A549 (cell line): ENCODE results near the gene ZNF557. TPM values are rescaled to one million over a fixed set of nuclear protein-coding genes. Genes with fewer than 3 reads are reported as not detected.
"Not testable (repeated sequence)": the region's sequence is repeated elsewhere in the genome, so short reads cannot be mapped to it uniquely, and the experiment has no call there.

Source experiments
- ATAC-seq, 2 experiments: fragments of 200-7000 bp in 1 of 2; fragments of >200 bp in 1 of 2; cut with Nextera tagmentation in 1 of 2; cut with Tn5 transposase in 1 of 2; 3 replicates each; pipeline versions ENCODE4 v1.8.0 to v1.9.1; 2018 to 2020; ENCODE audit warnings: mild to moderate bottlenecking in 1 of 2, moderate library complexity in 1 of 2
- CTCF ChIA-PET: fragments of 300-600 bp; sonication (Branson Sonifier 250); formaldehyde crosslinking; extraction: SDS; loops from one replicate; lab custom pipeline; 2021; ENCODE audit warnings: antibody characterized with exemption, inconsistent platforms; lab: Yijun Ruan, JAX
- POLR2A ChIA-PET: fragments of 350-600 bp; formaldehyde crosslinking; extraction: SDS; loops from one replicate; lab custom pipeline; 2021; ENCODE audit warnings: antibody characterized with exemption, inconsistent platforms; lab: Yijun Ruan, JAX
- DNase-seq, 2 experiments: peaks; one replicate each; pipeline versions ENCODE4 v3.0.0 to v3.0.0-alpha.2; 2011 to 2016; ENCODE audit warnings: low read depth in 1 of 2, low spot score in 1 of 2
- FAIRE-seq: peaks from 2 replicates; lab custom pipeline; 2011; peaks lifted over from hg19 to GRCh38; lab: Jason Lieb, UNC
- H3K27ac ChIP-seq, 2 experiments: fragments of >200 bp; sonication (Bioruptor Twin); formaldehyde crosslinking; 3 replicates each; pipeline ENCODE4 v1.5.1; 2016 to 2017
- H3K4me1 ChIP-seq: fragments of >200 bp; sonication (Bioruptor Twin); formaldehyde crosslinking; 3 replicates; pipeline ENCODE4 v1.6.1; 2016
- H3K4me2 ChIP-seq: fragments of >200 bp; sonication (Bioruptor Twin); formaldehyde crosslinking; 3 replicates; pipeline ENCODE4 v1.6.1; 2016
- H3K4me3 ChIP-seq: fragments of >200 bp; sonication (Bioruptor Twin); formaldehyde crosslinking; 3 replicates; pipeline ENCODE4 v1.5.1; 2016
- H3K9me3 ChIP-seq: fragments of >200 bp; sonication (Bioruptor Twin); formaldehyde crosslinking; 3 replicates; pipeline ENCODE4 v1.6.1; 2016
- WGBS: methylation state at CpG from one replicate; pipeline ENCODE4 v1.1.6; 2017; ENCODE audit errors: missing lambda C conversion rate; 5-methylcytosine and 5-hydroxymethylcytosine counted together
- polyA plus RNA-seq, 4 experiments: library from polyadenylated mRNA; depleted of rRNA in 3 of 4; stranded (reverse); fragments of >200 nt; fragmentation: RNase III in 1 of 4; extraction: RNeasy Plus Mini Kit Qiagen cat#74134 plus additional on column Dnase treatment in 1 of 4; gene quantifications; 2 replicates in 3 of 4; 3 replicates in 1 of 4; pipeline ENCODE4 v1.2.3, GENCODE V29; 2011 to 2017

Gene ZNF557
- polyA plus RNA-seq, 2 of the 4 experiments (the other 2 are of a cell fraction), result 2.3 to 4.2 TPM

DNA sequence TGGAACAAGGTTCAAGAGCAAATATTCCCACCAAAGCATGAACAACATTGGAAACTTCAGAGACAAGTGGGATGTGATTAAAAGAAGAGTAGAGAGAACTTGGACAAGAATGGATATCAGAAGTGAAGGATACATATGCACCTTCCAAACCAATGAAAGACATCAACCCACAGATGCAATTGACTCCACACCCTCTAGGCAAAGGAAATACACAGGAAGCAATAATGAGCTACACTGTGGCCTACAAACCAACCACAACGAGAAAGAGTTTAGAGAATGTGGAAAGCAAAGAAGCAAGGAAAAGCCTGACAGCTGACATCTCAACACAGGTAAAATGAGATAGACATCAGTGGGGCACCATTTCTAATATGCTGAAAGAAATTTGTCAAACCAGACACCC, 40.7 kb upstream of the ZNF557 start:
- DNase-seq, FAIRE-seq, H3K4me3 ChIP-seq, H3K27ac ChIP-seq, ATAC-seq, CTCF ChIA-PET, H3K4me1 ChIP-seq, H3K4me2 ChIP-seq, POLR2A ChIA-PET, H3K9me3 ChIP-seq: not testable (repeated sequence)
- WGBS, result no CpG with 5 or more reads among the region's 1 CpG

DNA sequence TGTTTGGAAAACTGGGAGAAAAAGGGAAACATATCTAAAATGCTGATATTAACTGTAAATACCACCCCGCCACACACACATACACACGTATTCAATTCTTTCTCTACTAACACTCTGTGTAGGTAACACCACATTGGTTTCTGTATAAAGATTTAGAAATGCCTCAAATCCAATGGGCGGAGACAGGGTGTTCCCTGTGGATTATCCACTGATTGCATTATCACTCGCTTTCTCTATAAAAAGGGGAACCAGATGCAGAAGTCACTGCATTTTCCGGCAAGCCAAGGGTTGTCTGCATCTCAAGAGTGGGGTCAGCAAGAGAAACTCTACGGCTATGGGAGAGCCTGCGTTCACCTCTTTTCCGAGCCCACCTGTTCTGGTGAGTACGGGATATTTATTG, 39.2 kb upstream of the ZNF557 start, which contains the start of gene MBD3L5:
Gene MBD3L5, plus strand, starts transcription at position 301 of the 400 bp plus-strand sequence. Its CDS starts 34 bp downstream, at position 335.
- ATAC-seq, H3K27ac ChIP-seq, H3K4me1 ChIP-seq, H3K9me3 ChIP-seq, DNase-seq, H3K4me2 ChIP-seq, H3K4me3 ChIP-seq, FAIRE-seq, CTCF ChIA-PET, POLR2A ChIA-PET: not testable (repeated sequence)
- no CpG with 5 or more reads among the region's 9 CpGs for WGBS

DNA sequence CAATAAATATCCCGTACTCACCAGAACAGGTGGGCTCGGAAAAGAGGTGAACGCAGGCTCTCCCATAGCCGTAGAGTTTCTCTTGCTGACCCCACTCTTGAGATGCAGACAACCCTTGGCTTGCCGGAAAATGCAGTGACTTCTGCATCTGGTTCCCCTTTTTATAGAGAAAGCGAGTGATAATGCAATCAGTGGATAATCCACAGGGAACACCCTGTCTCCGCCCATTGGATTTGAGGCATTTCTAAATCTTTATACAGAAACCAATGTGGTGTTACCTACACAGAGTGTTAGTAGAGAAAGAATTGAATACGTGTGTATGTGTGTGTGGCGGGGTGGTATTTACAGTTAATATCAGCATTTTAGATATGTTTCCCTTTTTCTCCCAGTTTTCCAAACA, 29.4 kb upstream of the ZNF557 start, which contains the start of gene MBD3L4:
Gene MBD3L4, minus strand, starts transcription at position 101 of the 400 bp plus-strand sequence. Its CDS starts 35 bp downstream, at position 66.
- CTCF ChIA-PET, result not testable (repeated sequence)
- WGBS, result no CpG with 5 or more reads among the region's 9 CpGs

GRCh38 chr19:7041563-7041962, 27.9 kb upstream of the ZNF557 start:
- POLR2A ChIA-PET, H3K4me2 ChIP-seq, H3K27ac ChIP-seq, H3K4me3 ChIP-seq, H3K9me3 ChIP-seq, ATAC-seq, FAIRE-seq, CTCF ChIA-PET, DNase-seq, H3K4me1 ChIP-seq: not testable (repeated sequence)
- no CpG with 5 or more reads among the region's 2 CpGs for WGBS

More for the DNA sequence above, 29.4 kb upstream of the ZNF557 start, which contains the start of gene MBD3L4:
- DNase-seq, H3K27ac ChIP-seq, H3K4me1 ChIP-seq, H3K4me3 ChIP-seq, POLR2A ChIA-PET, FAIRE-seq, H3K4me2 ChIP-seq, H3K9me3 ChIP-seq, ATAC-seq: not testable (repeated sequence)

DNA sequence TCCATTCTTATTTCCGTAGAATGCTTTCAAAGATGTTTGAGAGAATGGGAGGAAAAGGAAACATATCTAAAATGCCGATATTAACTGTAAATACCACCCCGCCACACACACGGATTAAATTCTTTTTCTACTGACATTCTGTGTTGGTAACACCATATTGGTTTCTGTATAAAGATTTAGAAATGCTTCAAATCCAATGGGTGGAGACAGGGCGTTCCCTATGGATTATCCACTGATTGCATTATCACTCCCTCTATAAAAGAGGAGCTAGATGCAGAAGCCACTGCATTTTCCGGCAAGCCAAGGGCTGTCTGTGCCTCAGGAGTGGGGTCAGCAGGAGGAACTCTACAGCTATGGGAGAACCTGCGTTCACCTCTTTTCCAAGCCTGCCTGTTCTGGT, 20.5 kb upstream of the ZNF557 start, which contains the start of gene MBD3L2:
Gene MBD3L2, plus strand, starts transcription at position 301 of the 400 bp plus-strand sequence. Its CDS starts 53 bp downstream, at position 354.
- H3K27ac ChIP-seq, H3K9me3 ChIP-seq, FAIRE-seq, H3K4me2 ChIP-seq, H3K4me3 ChIP-seq, CTCF ChIA-PET, DNase-seq, POLR2A ChIA-PET, H3K4me1 ChIP-seq, ATAC-seq: not testable (repeated sequence)
- no CpG with 5 or more reads among the region's 7 CpGs for WGBS

DNA sequence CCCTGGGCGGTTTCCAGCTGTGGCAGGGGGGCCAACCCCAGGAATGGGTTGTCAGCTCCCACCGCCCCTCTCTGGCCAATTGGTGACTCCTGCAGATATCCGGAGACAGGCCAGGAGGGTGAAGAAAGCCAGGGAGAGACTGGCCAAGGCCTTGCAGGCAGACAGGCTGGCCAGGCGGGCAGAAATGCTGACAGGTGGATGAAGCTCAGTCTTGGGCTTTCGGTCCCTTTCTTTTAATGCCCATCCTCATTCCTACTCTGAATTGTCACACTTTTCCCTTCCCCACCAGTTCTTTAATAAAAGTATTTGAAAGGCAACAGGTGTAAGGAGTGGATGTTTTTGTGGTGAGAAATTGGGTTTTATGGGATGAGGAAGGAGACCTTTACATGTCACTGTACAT, 18.1 kb upstream of the ZNF557 start:
- H3K9me3 ChIP-seq, CTCF ChIA-PET, H3K4me3 ChIP-seq, DNase-seq, ATAC-seq, H3K27ac ChIP-seq, POLR2A ChIA-PET, H3K4me1 ChIP-seq, FAIRE-seq, H3K4me2 ChIP-seq: not testable (repeated sequence)
- WGBS, result 72% methylated on average over 3 of the region's 5 CpGs

DNA sequence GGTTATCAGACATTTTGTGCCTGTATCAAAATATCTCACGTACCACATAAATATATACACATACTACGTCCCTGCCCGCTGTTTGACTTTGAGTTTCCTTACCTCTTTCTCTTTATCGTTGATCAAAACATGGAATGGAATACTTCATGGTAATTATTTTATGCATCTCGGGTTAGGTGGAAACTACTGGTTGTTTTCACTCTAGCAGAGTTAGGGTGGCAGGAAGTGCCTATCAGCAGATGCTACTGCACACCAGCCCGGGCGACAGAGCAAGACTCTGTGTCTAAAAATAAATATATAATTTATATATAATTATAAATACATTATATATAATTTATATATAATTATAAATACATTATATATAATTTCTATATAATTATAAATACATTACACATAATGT, 16.6 kb upstream of the ZNF557 start:
- FAIRE-seq, H3K27ac ChIP-seq, ATAC-seq, POLR2A ChIA-PET, CTCF ChIA-PET, H3K4me1 ChIP-seq, H3K4me3 ChIP-seq, H3K9me3 ChIP-seq, H3K4me2 ChIP-seq, DNase-seq: not testable (repeated sequence)
- 75% methylated on average over 7 of the region's 7 CpGs for WGBS

- H3K9me3 ChIP-seq, ATAC-seq, H3K4me2 ChIP-seq, DNase-seq, POLR2A ChIA-PET, CTCF ChIA-PET, H3K27ac ChIP-seq, FAIRE-seq, H3K4me1 ChIP-seq, H3K4me3 ChIP-seq: not testable (repeated sequence)
- WGBS, result 78% methylated on average over 14 of the region's 14 CpGs
Measured at GRCh38 chr19:7054635-7055368, 14.7 kb upstream of the ZNF557 start.

DNA sequence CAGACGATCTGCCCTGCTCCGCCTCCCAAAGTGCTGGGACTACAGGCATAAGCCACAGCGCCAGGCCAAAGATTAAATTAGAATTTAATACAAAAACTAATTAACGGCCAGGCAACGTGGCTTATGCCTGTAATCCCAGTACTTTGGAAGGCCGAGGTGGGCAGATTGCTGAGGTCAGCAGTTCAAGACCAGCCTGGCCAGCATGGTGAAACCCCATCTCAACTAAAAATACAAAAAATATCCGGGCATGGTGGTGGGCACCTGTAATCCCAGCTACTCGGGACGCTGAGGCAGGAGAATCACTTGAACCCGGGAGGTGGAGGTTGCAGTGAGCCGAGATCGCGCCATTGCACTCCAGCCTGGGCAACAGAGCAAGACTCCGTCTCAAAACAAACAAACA, 13.8 kb upstream of the ZNF557 start:
- H3K4me2 ChIP-seq, CTCF ChIA-PET, H3K27ac ChIP-seq: not testable (repeated sequence)

GRCh38 chr19:7056371-7056770, 13.1 kb upstream of the ZNF557 start:
- WGBS, result 90% methylated on average over 2 of the region's 16 CpGs
- FAIRE-seq, result not testable (repeated sequence)

More for the DNA sequence above, 13.8 kb upstream of the ZNF557 start:
- FAIRE-seq, POLR2A ChIA-PET, ATAC-seq, H3K9me3 ChIP-seq, H3K4me3 ChIP-seq, DNase-seq, H3K4me1 ChIP-seq: not testable (repeated sequence)
- 74% methylated on average over 5 of the region's 14 CpGs for WGBS

DNA sequence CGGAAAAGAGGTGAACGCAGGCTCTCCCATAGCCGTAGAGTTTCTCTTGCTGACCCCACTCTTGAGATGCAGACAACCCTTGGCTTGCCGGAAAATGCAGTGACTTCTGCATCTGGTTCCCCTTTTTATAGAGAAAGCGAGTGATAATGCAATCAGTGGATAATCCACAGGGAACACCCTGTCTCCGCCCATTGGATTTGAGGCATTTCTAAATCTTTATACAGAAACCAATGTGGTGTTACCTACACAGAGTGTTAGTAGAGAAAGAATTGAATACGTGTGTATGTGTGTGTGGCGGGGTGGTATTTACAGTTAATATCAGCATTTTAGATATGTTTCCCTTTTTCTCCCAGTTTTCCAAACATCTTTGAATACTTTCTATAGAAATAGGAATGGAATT, 10.9 kb upstream of the ZNF557 start, which contains the start of gene MBD3L3:
Gene MBD3L3, minus strand, starts transcription at position 101 of the 400 bp plus-strand sequence. Its CDS starts 71 bp downstream, at position 30.
- H3K9me3 ChIP-seq, H3K27ac ChIP-seq, H3K4me2 ChIP-seq, H3K4me1 ChIP-seq, H3K4me3 ChIP-seq, DNase-seq, CTCF ChIA-PET, ATAC-seq, FAIRE-seq, POLR2A ChIA-PET: not testable (repeated sequence)
- WGBS, result 20% methylated on average over 1 of the region's 8 CpGs

More at GRCh38 chr19:7056371-7056770, 13.1 kb upstream of the ZNF557 start:
- H3K9me3 ChIP-seq, H3K27ac ChIP-seq, ATAC-seq, CTCF ChIA-PET, H3K4me3 ChIP-seq, H3K4me1 ChIP-seq, POLR2A ChIA-PET, H3K4me2 ChIP-seq, DNase-seq: not testable (repeated sequence)
